ENCODE measurements around the gene SHC2. TPM values are rescaled to one million over a fixed set of nuclear protein-coding genes. Genes with fewer than 3 reads are reported as not detected.

SHC2 gene
- total and polyA plus RNA-seq, 2 of the 13 experiments (the other 11 are each of a cell fraction or from before 2014, with no cell fraction given): 9.0 to 18.3 TPM

DNA sequence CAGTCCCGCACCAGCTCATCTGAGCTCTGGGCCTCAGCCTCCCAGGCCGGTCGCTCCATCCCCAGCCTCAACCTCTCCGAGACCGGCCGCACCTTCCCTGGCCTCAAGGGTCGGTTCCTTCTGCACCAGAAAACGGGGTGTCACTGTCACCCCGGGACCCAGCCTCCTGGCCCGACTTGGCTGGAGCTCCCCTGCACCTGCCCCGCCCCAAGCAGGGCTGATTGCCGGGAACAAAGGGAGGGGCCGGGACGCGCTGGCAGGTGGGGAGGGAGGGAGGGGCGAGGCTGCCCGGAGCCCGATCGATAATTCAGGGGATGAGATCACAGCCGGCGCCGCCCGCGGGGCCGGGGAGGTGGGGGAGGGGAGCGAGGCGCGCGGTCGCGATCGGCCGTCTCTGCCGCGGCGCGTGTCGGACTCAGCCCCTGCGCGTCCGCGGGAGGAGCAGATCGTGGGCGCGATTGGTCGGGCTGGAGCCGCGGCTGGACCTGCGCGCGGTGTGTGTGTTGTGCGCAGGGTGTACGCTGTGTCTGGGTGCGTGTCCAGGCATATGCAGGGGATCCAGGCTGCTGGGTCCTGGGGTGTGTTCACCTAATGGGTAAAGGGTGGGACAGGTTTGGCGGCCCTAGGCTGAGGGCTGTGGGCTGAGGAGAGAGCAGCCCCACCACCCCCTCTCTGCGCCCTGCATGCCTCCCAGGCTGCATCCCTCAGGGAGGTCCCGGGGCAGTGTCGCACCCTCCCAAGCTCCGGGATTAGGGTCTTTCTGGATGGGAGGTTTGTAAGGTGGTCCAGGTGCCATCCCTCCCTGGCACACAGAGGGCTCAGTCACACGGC, 1.1 kb upstream of the SHC2 start (continued):
- TF ChIP-seq HOXD1 (CRISPR knock-in tag; IDR thresholded peaks at IDR 0.05) (0 out of 2 replicates have a peak, but pooled peaks have one; percentile 33), NR2F6 (IDR thresholded peaks at IDR 0.05) (no peak), NR2F6 (CRISPR knock-in tag; IDR thresholded peaks at IDR 0.05) (peak; percentile 60; the same call in 1 of the 2 replicates), NBN (conservative IDR thresholded peaks at IDR 0.05) (no peak), CEBPB (IDR thresholded peaks at IDR 0.05; ENCODE audit: borderline replicate concordance, low read depth, low read length) (no peak), SUZ12 (IDR thresholded peaks at IDR 0.05; ENCODE audit: low read depth, low read length) (no peak), ZNF773 (CRISPR knock-in tag; IDR thresholded peaks at IDR 0.05; ENCODE audit: borderline replicate concordance) (peak; percentile 23; the same call in 1 of the 2 replicates), NR1H2 (CRISPR knock-in tag; IDR thresholded peaks at IDR 0.05; ENCODE audit: borderline replicate concordance, low read depth) (no peak), SMAD3 (CRISPR knock-in tag; IDR thresholded peaks at IDR 0.05) (no peak), ZNF607 (CRISPR knock-in tag; IDR thresholded peaks at IDR 0.05; ENCODE audit: borderline replicate concordance) (no peak; the same call in 1 of the 2 replicates), SNAPC2 (CRISPR knock-in tag; IDR thresholded peaks at IDR 0.05) (no peak), KDM4B (CRISPR knock-in tag; IDR thresholded peaks at IDR 0.05) (no peak; the same call in 1 of the 2 replicates), ZNF564 (CRISPR knock-in tag; IDR thresholded peaks at IDR 0.05) (no peak), ZNF782 (CRISPR knock-in tag; IDR thresholded peaks at IDR 0.05; ENCODE audit: borderline replicate concordance) (no peak), KLF9 (CRISPR knock-in tag; IDR thresholded peaks at IDR 0.05; ENCODE audit: low read depth) (no peak), ZNF878 (CRISPR knock-in tag; IDR thresholded peaks at IDR 0.05) (no peak), GATAD1 (CRISPR knock-in tag; IDR thresholded peaks at IDR 0.05) (peak; percentile 68; the same call in 1 of the 2 replicates), ZSCAN9 (CRISPR knock-in tag; IDR thresholded peaks at IDR 0.05; ENCODE audit: borderline replicate concordance) (0 out of 2 replicates have a peak, but pooled peaks have one; percentile 69), ISX (CRISPR knock-in tag; conservative IDR thresholded peaks at IDR 0.05) (no peak), SYNCRIP (IDR thresholded peaks at IDR 0.05; ENCODE audit: insufficient read depth, low read depth, low read length) (no peak), JDP2 (CRISPR knock-in tag; IDR thresholded peaks at IDR 0.05; ENCODE audit: borderline replicate concordance) (no peak), ZNF672 (CRISPR knock-in tag; IDR thresholded peaks at IDR 0.05) (no peak)
- TF ChIP-seq, protein P1, sequence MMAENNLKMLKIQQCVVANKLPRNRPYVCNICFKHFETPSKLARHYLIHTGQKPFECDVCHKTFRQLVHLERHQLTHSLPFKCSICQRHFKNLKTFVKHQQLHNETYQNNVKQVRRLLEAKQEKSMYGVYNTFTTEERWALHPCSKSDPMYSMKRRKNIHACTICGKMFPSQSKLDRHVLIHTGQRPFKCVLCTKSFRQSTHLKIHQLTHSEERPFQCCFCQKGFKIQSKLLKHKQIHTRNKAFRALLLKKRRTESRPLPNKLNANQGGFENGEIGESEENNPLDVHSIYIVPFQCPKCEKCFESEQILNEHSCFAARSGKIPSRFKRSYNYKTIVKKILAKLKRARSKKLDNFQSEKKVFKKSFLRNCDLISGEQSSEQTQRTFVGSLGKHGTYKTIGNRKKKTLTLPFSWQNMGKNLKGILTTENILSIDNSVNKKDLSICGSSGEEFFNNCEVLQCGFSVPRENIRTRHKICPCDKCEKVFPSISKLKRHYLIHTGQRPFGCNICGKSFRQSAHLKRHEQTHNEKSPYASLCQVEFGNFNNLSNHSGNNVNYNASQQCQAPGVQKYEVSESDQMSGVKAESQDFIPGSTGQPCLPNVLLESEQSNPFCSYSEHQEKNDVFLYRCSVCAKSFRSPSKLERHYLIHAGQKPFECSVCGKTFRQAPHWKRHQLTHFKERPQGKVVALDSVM (CRISPR knock-in tag; IDR thresholded peaks at IDR 0.05): no peak
- TF ChIP-seq, protein P2, sequence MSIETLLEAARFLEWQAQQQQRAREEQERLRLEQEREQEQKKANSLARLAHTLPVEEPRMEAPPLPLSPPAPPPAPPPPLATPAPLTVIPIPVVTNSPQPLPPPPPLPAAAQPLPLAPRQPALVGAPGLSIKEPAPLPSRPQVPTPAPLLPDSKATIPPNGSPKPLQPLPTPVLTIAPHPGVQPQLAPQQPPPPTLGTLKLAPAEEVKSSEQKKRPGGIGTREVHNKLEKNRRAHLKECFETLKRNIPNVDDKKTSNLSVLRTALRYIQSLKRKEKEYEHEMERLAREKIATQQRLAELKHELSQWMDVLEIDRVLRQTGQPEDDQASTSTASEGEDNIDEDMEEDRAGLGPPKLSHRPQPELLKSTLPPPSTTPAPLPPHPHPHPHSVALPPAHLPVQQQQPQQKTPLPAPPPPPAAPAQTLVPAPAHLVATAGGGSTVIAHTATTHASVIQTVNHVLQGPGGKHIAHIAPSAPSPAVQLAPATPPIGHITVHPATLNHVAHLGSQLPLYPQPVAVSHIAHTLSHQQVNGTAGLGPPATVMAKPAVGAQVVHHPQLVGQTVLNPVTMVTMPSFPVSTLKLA (IDR thresholded peaks at IDR 0.05): no peak
- TF ChIP-seq, protein P3, sequence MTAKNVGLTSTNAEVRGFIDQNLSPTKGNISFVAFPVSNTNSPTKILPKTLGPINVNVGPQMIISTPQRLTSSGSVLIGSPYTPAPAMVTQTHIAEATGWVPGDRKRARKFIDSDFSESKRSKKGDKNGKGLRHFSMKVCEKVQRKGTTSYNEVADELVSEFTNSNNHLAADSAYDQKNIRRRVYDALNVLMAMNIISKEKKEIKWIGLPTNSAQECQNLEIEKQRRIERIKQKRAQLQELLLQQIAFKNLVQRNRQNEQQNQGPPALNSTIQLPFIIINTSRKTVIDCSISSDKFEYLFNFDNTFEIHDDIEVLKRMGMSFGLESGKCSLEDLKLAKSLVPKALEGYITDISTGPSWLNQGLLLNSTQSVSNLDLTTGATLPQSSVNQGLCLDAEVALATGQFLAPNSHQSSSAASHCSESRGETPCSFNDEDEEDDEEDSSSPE (CRISPR knock-in tag; IDR thresholded peaks at IDR 0.05): peak; percentile 61
- TF ChIP-seq, protein P4, sequence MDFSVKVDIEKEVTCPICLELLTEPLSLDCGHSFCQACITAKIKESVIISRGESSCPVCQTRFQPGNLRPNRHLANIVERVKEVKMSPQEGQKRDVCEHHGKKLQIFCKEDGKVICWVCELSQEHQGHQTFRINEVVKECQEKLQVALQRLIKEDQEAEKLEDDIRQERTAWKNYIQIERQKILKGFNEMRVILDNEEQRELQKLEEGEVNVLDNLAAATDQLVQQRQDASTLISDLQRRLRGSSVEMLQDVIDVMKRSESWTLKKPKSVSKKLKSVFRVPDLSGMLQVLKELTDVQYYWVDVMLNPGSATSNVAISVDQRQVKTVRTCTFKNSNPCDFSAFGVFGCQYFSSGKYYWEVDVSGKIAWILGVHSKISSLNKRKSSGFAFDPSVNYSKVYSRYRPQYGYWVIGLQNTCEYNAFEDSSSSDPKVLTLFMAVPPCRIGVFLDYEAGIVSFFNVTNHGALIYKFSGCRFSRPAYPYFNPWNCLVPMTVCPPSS (IDR thresholded peaks at IDR 0.05): no peak
